WTC11 (cell line): ENCODE measurements around the gene CCSER1. TPM values are rescaled to one million over a fixed set of nuclear protein-coding genes. Genes with fewer than 3 reads are reported as not detected.

Experiments
- ATAC-seq: fragments of 200-7000 bp; cut with Tn5 transposase; 2 replicates; pipeline ENCODE4 v1.10.0; 2021; ENCODE audit warnings: mild to moderate bottlenecking, moderate library complexity
- CTCF ChIA-PET: fragments of 300-600 bp; sonication (Branson Sonifier 250); formaldehyde crosslinking; loops from one replicate; lab custom pipeline; 2021; ENCODE audit warnings: antibody characterized with exemption; lab: Charles Lee
- POLR2A ChIA-PET: fragments of 350-600 bp; sonication (Branson Sonifier 250); formaldehyde crosslinking; loops from one replicate; lab custom pipeline; 2021; ENCODE audit warnings: antibody characterized with exemption; lab: Charles Lee
- DNase-seq: peaks from one replicate; pipeline ENCODE4 v3.0.0; 2021; ENCODE audit warnings: low spot score
- H3K27ac Mint-ChIP-seq: 2 replicates; pipeline ENCODE4 v1.8.0; 2021; ENCODE audit warnings: mixed read lengths
- H3K27me3 Mint-ChIP-seq: 2 replicates; pipeline ENCODE4 v1.8.0; 2021; ENCODE audit warnings: low read depth, mild to moderate bottlenecking, moderate library complexity, mixed read lengths
- H3K36me3 Mint-ChIP-seq: 2 replicates; pipeline ENCODE4 v1.8.0; 2021; ENCODE audit warnings: mixed read lengths
- H3K4me1 Mint-ChIP-seq: 2 replicates; pipeline ENCODE4 v1.8.0; 2022; ENCODE audit warnings: mixed read lengths
- H3K4me3 Mint-ChIP-seq: 2 replicates; pipeline ENCODE4 v1.8.0; 2021; ENCODE audit warnings: mild to moderate bottlenecking, moderate library complexity, mixed read lengths
- H3K9me3 Mint-ChIP-seq: 2 replicates; pipeline ENCODE4 v1.8.0; 2021; ENCODE audit warnings: mixed read lengths
- AR ChIP-seq: fragments of 250-450 bp; sonication (Bioruptor Pico); IDR thresholded peaks from 2 replicates; pipeline ENCODE4 v1.9.0; 2021; ENCODE audit warnings: mild to moderate bottlenecking
- ATF2 ChIP-seq: sonication (generic); formaldehyde crosslinking; IDR thresholded peaks from 2 replicates; pipeline ENCODE4 v1.8.1; 2022; ENCODE audit warnings: low read depth, missing genetic modification reagents, borderline replicate concordance
- E2F1 ChIP-seq: sonication (generic); formaldehyde crosslinking; IDR thresholded peaks from 2 replicates; pipeline ENCODE4 v1.8.0; 2022; ENCODE audit warnings: mild to moderate bottlenecking, missing genetic modification reagents
- ELF4 ChIP-seq: sonication (generic); formaldehyde crosslinking; IDR thresholded peaks from 2 replicates; pipeline ENCODE4 v1.8.1; 2022; ENCODE audit warnings: low read depth, mild to moderate bottlenecking, moderate library complexity, missing genetic modification reagents
- ERG ChIP-seq: fragments of 250-450 bp; sonication (Bioruptor Pico); IDR thresholded peaks from 2 replicates; pipeline ENCODE4 v1.8.0; 2021; ENCODE audit warnings: mild to moderate bottlenecking
- HMGXB4 ChIP-seq: sonication (generic); formaldehyde crosslinking; IDR thresholded peaks from 2 replicates; pipeline ENCODE4 v1.8.1; 2023; ENCODE audit warnings: mild to moderate bottlenecking, moderate library complexity, missing genetic modification reagents
- NR3C1 ChIP-seq: sonication (generic); formaldehyde crosslinking; conservative IDR thresholded peaks from 2 replicates; pipeline ENCODE4 v1.8.1; 2023; ENCODE audit warnings: low read depth, mild to moderate bottlenecking, missing genetic modification reagents
- TP53 ChIP-seq: sonication (generic); formaldehyde crosslinking; IDR thresholded peaks from 2 replicates; pipeline ENCODE4 v1.8.1; 2023; ENCODE audit warnings: mild to moderate bottlenecking, missing genetic modification reagents
- ZNF317 ChIP-seq: sonication (generic); formaldehyde crosslinking; IDR thresholded peaks from 2 replicates; pipeline ENCODE4 v1.8.1; 2023; ENCODE audit warnings: low read depth, mild to moderate bottlenecking, moderate library complexity, missing genetic modification reagents, borderline replicate concordance
- ZNF396 ChIP-seq: fragments of 250-450 bp; sonication (Bioruptor Pico); IDR thresholded peaks from 2 replicates; pipeline ENCODE4 v1.8.0; 2021; ENCODE audit warnings: mild to moderate bottlenecking, moderate library complexity, borderline replicate concordance
- ZNF671 ChIP-seq: fragments of 250-450 bp; sonication (Bioruptor Pico); IDR thresholded peaks from 2 replicates; pipeline ENCODE4 v1.8.0; 2021; ENCODE audit warnings: mild to moderate bottlenecking
- ZSCAN18 ChIP-seq: fragments of 250-450 bp; sonication (Bioruptor Pico); IDR thresholded peaks from 2 replicates; pipeline ENCODE4 v2.1.2; 2022; ENCODE audit warnings: mild to moderate bottlenecking, moderate library complexity
- total RNA-seq: library from RNA; stranded (reverse); gene quantifications from 3 replicates; pipeline ENCODE4 v1.2.3, GENCODE V29; 2021
- TF ChIP-seq, protein P1 (sequence below): sonication (generic); formaldehyde crosslinking; IDR thresholded peaks from 2 replicates; pipeline ENCODE4 v1.8.0; 2023; ENCODE audit warnings: missing genetic modification reagents, mild to moderate bottlenecking, borderline replicate concordance
- TF ChIP-seq, protein P2 (sequence below): sonication (generic); formaldehyde crosslinking; IDR thresholded peaks from 2 replicates; pipeline ENCODE4 v1.8.0; 2022; ENCODE audit warnings: mild to moderate bottlenecking, missing genetic modification reagents
- TF ChIP-seq, protein P3 (sequence below): sonication (generic); formaldehyde crosslinking; IDR thresholded peaks from 2 replicates; pipeline ENCODE4 v1.8.1; 2022; ENCODE audit warnings: low read depth, mild to moderate bottlenecking, moderate library complexity, missing genetic modification reagents, borderline replicate concordance

Gene CCSER1
- total RNA-seq, 1 experiment from 2014 or later, result 0.87 TPM

DNA sequence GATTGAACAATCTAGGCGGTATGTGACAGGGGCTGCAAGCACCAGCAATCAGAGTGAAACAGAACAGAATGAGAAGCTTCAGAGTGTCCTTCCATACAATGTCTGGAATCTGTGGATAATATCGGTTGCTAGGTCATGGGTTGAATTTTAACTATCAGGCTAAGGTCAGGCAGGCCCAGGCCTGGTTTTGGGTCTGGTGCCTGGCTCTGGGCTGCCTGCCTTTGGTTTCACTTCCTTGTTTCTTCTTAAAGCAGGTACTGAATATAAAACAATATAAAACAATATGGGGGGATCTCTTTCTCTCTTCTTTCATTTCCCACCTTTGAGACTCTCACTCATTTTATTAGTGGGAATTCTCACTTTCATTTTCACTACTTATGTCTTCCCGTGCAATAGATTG lies 962.0 kb downstream of the CCSER1 start:
- H3K27ac Mint-ChIP-seq, result no peak overlapping the region
- peaks cover 6% of the 10 kb centered on the region; the same call in 1 of the 2 replicates for H3K27me3 Mint-ChIP-seq
- ATAC-seq (no peak), DNase-seq (no peak)
- peaks cover 6% of the 10 kb centered on the region for H3K9me3 Mint-ChIP-seq
- peaks cover 41% of the 10 kb centered on the region for H3K4me1 Mint-ChIP-seq
- peaks cover 3% of the 10 kb centered on the region; the same call in 1 of the 2 replicates for H3K36me3 Mint-ChIP-seq
- no peak overlapping the region for H3K4me3 Mint-ChIP-seq
- no peak for TF ChIP-seq ZNF396 (CRISPR knock-in tag)
- TF ChIP-seq ERG (CRISPR knock-in tag), result no peak
- TF ChIP-seq ATF2 (CRISPR knock-in tag), result no peak
- TF ChIP-seq ZNF671, result no peak
- TF ChIP-seq E2F1 (CRISPR knock-in tag), result no peak
- no peak for TF ChIP-seq ZNF317 (CRISPR knock-in tag)
- no peak for TF ChIP-seq AR (CRISPR knock-in tag)
- TF ChIP-seq, protein P1, sequence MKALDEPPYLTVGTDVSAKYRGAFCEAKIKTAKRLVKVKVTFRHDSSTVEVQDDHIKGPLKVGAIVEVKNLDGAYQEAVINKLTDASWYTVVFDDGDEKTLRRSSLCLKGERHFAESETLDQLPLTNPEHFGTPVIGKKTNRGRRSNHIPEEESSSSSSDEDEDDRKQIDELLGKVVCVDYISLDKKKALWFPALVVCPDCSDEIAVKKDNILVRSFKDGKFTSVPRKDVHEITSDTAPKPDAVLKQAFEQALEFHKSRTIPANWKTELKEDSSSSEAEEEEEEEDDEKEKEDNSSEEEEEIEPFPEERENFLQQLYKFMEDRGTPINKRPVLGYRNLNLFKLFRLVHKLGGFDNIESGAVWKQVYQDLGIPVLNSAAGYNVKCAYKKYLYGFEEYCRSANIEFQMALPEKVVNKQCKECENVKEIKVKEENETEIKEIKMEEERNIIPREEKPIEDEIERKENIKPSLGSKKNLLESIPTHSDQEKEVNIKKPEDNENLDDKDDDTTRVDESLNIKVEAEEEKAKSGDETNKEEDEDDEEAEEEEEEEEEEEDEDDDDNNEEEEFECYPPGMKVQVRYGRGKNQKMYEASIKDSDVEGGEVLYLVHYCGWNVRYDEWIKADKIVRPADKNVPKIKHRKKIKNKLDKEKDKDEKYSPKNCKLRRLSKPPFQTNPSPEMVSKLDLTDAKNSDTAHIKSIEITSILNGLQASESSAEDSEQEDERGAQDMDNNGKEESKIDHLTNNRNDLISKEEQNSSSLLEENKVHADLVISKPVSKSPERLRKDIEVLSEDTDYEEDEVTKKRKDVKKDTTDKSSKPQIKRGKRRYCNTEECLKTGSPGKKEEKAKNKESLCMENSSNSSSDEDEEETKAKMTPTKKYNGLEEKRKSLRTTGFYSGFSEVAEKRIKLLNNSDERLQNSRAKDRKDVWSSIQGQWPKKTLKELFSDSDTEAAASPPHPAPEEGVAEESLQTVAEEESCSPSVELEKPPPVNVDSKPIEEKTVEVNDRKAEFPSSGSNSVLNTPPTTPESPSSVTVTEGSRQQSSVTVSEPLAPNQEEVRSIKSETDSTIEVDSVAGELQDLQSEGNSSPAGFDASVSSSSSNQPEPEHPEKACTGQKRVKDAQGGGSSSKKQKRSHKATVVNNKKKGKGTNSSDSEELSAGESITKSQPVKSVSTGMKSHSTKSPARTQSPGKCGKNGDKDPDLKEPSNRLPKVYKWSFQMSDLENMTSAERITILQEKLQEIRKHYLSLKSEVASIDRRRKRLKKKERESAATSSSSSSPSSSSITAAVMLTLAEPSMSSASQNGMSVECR, result no peak
- TF ChIP-seq, protein P2, sequence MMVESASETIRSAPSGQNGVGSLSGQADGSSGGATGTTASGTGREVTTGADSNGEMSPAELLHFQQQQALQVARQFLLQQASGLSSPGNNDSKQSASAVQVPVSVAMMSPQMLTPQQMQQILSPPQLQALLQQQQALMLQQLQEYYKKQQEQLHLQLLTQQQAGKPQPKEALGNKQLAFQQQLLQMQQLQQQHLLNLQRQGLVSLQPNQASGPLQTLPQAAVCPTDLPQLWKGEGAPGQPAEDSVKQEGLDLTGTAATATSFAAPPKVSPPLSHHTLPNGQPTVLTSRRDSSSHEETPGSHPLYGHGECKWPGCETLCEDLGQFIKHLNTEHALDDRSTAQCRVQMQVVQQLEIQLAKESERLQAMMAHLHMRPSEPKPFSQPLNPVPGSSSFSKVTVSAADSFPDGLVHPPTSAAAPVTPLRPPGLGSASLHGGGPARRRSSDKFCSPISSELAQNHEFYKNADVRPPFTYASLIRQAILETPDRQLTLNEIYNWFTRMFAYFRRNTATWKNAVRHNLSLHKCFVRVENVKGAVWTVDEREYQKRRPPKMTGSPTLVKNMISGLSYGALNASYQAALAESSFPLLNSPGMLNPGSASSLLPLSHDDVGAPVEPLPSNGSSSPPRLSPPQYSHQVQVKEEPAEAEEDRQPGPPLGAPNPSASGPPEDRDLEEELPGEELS (CRISPR knock-in tag), result no peak
- TF ChIP-seq ELF4 (CRISPR knock-in tag), result no peak
- TF ChIP-seq, protein P3, sequence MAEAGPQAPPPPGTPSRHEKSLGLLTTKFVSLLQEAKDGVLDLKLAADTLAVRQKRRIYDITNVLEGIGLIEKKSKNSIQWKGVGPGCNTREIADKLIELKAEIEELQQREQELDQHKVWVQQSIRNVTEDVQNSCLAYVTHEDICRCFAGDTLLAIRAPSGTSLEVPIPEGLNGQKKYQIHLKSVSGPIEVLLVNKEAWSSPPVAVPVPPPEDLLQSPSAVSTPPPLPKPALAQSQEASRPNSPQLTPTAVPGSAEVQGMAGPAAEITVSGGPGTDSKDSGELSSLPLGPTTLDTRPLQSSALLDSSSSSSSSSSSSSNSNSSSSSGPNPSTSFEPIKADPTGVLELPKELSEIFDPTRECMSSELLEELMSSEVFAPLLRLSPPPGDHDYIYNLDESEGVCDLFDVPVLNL, result no peak
- no peak for TF ChIP-seq NR3C1 (CRISPR knock-in tag)
- no peak for TF ChIP-seq HMGXB4
- no peak for TF ChIP-seq TP53 (CRISPR knock-in tag)
- no peak for TF ChIP-seq ZSCAN18 (CRISPR knock-in tag)
- ChIA-PET CTCF (no interaction called here), POLR2A (no interaction called here)
